Brain microvascular endothelial cell (primary cell): Measurements from ENCODE around the gene SPG11.

Experiments
- DNase-seq: peaks from one replicate; pipeline ENCODE4 v3.0.0-alpha.2; 2020
- H3K27ac ChIP-seq: fragments of 250-450 bp; sonication (Bioruptor Pico); 2 replicates; pipeline ENCODE4 v1.5.1; 2020; ENCODE audit warnings: mild to moderate bottlenecking, moderate library complexity
- H3K27me3 ChIP-seq: fragments of 250-450 bp; sonication (Bioruptor Pico); replicated peaks from 2 replicates; pipeline ENCODE4 v1.5.1; 2020; ENCODE audit warnings: mild to moderate bottlenecking
- H3K36me3 ChIP-seq: fragments of 250-450 bp; sonication (Bioruptor Pico); replicated peaks from 2 replicates; pipeline ENCODE4 v1.5.1; 2020; ENCODE audit warnings: mild to moderate bottlenecking
- H3K4me3 ChIP-seq: 2 replicates; pipeline ENCODE4 v1.5.1; 2011; ENCODE audit warnings: low read depth, mild to moderate bottlenecking, control low read depth, low read length, moderate library complexity
- in situ Hi-C: cut with HindIII; loops from 2 replicates; pipeline ENCODE4 v1.10.0; 2017; ENCODE audit warnings: low sequenced_read_pairs, low pct_ligation_motif_present
- TF ChIP-seq, protein P1 (sequence below): IDR thresholded peaks from 2 replicates; pipeline ENCODE4 v1.5.1; 2011; ENCODE audit warnings: low read depth, mild to moderate bottlenecking, moderate library complexity, low read length, control low read depth, inconsistent platforms; ENCODE audit errors: missing control alignments

Gene SPG11

GRCh38 chr15:44666210-44667038 is 3.0 kb upstream of the SPG11 start:
- no peaks in the 10 kb centered on the region for H3K27me3 ChIP-seq
- TF ChIP-seq, protein P1, sequence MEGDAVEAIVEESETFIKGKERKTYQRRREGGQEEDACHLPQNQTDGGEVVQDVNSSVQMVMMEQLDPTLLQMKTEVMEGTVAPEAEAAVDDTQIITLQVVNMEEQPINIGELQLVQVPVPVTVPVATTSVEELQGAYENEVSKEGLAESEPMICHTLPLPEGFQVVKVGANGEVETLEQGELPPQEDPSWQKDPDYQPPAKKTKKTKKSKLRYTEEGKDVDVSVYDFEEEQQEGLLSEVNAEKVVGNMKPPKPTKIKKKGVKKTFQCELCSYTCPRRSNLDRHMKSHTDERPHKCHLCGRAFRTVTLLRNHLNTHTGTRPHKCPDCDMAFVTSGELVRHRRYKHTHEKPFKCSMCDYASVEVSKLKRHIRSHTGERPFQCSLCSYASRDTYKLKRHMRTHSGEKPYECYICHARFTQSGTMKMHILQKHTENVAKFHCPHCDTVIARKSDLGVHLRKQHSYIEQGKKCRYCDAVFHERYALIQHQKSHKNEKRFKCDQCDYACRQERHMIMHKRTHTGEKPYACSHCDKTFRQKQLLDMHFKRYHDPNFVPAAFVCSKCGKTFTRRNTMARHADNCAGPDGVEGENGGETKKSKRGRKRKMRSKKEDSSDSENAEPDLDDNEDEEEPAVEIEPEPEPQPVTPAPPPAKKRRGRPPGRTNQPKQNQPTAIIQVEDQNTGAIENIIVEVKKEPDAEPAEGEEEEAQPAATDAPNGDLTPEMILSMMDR: no peak
- no peak for DNase-seq
- no peak overlapping the region for H3K4me3 ChIP-seq
- in situ Hi-C loops: no loop called here
- no peaks in the 10 kb centered on the region for H3K36me3 ChIP-seq
- H3K27ac ChIP-seq: no peak overlapping the region

DNA sequence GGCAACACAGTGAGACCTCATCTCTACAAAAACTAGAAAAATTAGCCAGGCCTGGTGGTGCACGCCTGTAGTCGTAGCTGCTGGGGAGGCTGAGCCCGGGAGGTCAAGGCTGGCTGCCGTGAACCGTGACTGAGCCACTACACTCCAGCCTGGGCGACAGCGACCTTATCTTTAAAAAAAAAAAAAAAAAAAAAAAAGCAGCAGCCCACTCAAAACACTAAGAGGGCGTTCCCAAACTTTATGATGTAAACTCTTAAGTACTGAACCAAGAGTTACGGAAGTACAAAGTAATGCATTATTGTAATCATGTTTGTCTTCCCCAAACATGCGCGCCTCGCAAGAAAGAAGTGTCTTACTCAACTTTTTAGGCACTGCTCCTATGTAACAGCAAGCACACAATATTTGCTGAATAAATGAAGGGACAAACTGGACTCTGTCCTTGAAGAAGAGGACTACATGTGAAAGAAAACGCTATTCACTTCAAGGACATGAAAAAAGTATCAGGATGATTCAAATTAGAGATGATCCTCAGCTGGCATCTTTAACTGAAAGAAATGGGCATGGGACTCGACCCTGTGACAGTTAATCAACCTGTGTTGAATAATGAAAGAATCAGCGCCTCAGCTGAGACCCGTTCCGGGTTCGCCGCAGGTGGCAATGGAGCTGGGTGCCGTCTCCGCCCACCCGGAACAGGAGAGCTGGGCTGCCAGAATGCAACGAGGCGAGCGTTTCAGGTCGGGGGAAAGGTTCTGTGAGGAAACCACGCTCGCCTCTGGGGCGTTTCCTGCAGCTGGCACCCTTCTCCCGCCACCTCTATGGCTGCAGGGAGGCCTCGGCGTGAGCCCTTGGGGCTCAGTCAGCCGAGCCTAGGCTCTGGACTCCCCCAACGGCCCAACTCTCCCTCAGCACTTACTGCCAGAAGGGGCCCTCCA is 718 bp downstream of the SPG11 start:
- H3K4me3 ChIP-seq: peak overlapping the region; percentile 91
- no peaks in the 10 kb centered on the region for H3K27me3 ChIP-seq
- TF ChIP-seq, protein P1: no peak
- in situ Hi-C loops: no loop called here
- H3K27ac ChIP-seq: peak overlapping the region; percentile 88
- peaks cover 8% of the 10 kb centered on the region for H3K36me3 ChIP-seq
- DNase-seq: peak; percentile 31

DNA sequence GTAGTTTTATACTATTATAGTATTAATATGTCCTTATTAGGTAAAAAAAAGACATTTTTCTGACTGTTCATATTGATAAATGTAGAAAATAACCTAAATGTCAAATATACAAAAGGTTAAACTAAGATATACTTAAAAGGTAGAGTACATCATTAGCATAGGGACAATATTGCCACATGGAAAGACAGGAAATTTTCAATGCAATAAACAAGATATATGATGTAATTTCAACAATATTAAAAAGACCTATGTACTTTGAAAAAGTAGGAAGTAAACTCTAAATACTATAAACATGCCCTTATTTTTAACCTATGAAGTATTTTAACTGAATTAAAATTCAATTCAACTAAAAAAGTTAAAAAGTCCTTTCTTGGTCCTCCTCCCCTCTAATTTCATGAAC is 1.9 kb downstream of the SPG11 start:
- H3K27me3 ChIP-seq: no peaks in the 10 kb centered on the region
- TF ChIP-seq, protein P1: no peak
- H3K27ac ChIP-seq: no peak overlapping the region
- in situ Hi-C loops: no loop called here
- no peak for DNase-seq
- H3K4me3 ChIP-seq: no peak overlapping the region
- H3K36me3 ChIP-seq: peaks cover 9% of the 10 kb centered on the region

GRCh38 chr15:44659056-44659455 is 4.4 kb downstream of the SPG11 start:
- DNase-seq: no peak
- TF ChIP-seq, protein P1: no peak
- Histone ChIP-seq H3K4me3 (no peak overlapping the region), H3K36me3 (peaks cover 10% of the 10 kb centered on the region), H3K27ac (no peak overlapping the region), H3K27me3 (no peaks in the 10 kb centered on the region)
- in situ Hi-C loops: no loop called here

DNA sequence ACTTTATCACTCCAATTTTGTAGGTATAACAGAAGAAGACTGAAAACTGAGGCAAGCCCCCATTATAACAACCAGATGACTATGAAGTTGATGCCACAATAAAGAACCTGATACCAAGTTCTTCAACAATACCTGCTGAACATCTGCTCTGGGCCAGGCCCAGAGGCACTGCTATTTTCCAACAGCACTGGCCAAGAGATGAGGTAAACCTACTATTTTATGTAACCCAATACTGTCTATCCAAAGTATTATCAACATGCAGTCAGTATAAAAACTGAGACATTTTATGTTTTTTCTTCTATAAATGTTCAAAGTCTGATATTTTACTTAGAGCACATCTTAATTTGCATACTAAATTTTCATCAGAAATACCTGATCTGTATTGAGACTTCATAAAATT is 6.1 kb downstream of the SPG11 start:
- no peak overlapping the region for H3K4me3 ChIP-seq
- H3K27ac ChIP-seq: no peak overlapping the region
- in situ Hi-C loops: no loop called here
- DNase-seq: no peak
- H3K27me3 ChIP-seq: no peaks in the 10 kb centered on the region
- TF ChIP-seq, protein P1: no peak
- peaks cover 10% of the 10 kb centered on the region for H3K36me3 ChIP-seq
